Daoy (cell line): ENCODE measurements around the gene PADI1. TPM values are rescaled to one million over a fixed set of nuclear protein-coding genes. Genes with fewer than 3 reads are reported as not detected.

Source experiments
- DNase-seq: peaks from one replicate; pipeline ENCODE4 v3.0.0-alpha.2; 2015; ENCODE audit warnings: low read depth
- total RNA-seq: library from RNA; depleted of rRNA; stranded (reverse); fragments of >200 nt; shearing (Covaris generic); gene quantifications from 2 replicates; pipeline ENCODE4 v1.2.3, GENCODE V29; 2014

The PADI1 gene
- total RNA-seq, 1 experiment from 2014 or later = 2.5 TPM

DNA sequence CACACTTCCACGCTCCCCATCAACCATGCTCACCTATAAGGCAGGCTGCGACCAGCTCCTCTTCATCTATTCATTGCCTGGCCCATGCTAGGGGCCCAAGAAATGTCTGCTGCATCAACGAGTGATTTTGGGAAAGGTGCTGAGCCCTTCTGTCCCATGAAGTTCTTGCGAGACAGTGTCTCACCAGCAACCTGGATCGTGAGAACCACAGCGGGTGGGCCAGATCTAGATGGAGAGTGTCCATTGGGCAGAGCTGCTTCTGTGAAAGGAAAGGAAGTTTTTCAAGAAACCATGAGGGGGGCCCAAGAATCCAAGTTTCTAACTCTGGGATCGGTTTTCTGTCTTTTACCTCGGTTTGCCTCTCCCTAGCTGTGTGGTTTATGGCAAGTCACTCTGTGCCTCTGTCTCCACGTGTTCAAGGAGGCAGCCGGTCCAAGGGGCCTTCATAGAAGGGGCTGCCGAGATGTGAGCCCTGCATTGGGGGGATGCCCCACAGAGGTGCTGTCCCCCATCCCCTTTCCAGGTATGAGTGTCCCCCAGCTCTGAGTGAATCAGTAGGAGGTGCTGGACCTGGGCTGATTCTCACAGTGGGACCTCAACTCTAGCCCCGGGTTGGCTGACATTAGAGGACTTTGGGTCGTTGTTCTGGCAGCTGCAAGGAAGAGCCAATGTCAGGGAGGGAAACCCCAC is 8.3 kb upstream of the PADI1 start:
- no peak for DNase-seq

DNA sequence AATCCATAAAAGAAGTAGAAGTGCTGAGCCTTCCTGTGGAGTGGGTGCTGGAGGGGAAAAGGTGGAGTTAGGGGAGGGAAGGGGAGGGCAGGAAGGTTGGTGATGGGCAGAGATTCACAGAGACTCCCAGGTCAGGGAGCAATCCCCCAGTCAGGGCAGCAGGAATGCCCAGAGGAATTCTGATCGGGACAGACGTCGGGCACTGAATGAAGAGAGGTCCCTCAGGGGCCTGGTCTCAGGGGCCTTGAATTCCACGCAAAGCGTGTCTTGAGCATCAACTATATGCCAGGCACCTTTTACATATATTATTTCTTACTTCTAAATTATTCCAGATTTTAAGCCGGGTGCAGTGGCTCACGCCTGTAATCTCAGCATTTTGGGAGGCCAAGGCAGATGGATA is 7.2 kb upstream of the PADI1 start:
- no peak for DNase-seq

DNA sequence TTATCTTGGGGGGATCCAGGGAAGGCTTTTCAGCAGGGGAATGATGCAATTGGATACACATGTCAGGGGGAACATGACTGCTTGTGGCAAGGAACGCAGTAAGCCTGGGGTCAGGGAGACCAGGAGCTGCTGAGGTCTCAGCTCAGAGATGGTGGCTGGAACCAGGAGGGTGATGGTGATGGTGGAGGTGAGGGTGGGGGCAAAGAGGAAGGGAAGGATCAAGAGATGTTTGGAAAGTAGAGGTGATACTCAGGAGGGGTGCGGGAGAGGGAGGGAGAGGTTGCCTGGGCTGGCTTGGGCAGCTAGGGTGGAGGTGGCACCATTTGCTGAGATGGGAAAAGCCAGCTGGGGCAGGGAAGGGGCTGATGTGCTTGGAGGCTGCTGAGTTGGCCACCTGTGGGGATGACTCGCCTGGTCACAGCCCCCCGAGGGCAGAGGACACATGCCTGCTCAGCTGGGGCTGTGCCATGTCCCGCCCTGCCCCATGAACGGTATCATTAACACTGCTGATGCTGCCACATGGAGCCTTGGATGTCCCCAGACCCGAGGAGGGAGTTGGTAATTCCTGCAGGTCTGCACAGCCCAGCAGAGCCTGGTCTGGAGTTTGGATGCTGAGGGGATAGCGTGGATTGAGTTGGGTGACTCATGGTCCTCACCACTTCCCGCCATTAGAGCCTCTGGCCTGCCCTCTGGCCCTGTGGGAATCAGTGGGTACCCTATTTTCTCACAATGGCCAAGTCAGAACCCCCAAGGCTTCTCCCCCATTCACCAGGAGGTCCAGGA is 6.3 kb upstream of the PADI1 start:
- peak; percentile 63 for DNase-seq

DNA sequence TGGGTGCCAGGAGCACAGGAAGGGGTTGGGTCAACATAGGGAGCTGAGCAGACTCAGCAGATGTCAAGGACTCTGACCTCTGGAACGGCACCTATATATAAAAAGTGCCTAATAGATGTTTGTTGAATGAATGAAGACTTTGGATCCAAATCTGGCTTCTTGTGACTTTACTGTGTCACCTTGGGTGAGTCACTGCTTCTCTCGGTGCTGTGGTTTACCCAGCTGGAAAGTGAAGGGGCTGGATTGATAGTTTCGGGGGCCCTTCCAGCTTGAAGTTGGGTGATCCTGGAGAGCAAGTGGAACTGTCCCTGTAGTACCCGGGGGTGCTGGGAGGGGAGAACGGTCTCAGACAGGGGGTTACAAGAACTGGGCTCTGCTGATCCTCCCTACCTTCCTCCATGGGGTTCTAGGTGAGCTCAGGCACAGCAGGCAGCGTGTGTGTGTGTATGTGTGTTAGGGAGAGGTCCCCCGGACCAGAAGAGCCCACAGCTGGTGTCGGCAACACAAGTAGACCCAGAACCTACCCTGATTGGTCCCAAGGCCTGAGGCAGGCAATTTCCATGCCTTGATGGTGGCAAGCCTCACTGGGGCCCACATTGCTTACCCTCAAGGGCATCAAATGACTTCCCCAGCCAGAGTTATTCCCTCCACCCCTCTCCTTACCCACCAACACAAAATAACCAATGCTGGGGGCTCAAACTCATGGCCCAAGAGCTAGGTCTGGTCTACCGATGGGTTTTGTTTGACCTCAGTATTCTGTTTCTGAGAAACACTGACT is 5.5 kb upstream of the PADI1 start:
- peak; percentile 40 for DNase-seq

DNA sequence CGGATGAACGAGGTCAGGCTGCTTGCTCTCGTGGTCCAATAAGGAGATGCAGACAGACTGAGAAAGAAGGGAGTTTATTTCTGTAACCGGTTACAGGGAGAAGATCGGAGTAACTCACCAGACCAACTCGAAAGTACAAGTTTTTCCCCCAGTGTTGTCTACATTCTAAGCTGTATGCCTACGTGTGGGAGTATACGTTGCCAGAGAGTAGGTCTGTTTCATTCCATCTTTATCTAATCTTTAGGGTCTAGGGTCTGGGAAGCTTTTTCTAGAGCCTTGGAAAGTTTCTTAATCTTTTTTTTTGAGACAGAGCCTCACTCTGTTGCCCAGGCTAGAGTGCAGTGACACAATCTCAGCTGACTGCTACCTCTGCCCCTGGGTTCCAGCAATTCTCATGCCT is 4.7 kb upstream of the PADI1 start:
- no peak for DNase-seq

DNA sequence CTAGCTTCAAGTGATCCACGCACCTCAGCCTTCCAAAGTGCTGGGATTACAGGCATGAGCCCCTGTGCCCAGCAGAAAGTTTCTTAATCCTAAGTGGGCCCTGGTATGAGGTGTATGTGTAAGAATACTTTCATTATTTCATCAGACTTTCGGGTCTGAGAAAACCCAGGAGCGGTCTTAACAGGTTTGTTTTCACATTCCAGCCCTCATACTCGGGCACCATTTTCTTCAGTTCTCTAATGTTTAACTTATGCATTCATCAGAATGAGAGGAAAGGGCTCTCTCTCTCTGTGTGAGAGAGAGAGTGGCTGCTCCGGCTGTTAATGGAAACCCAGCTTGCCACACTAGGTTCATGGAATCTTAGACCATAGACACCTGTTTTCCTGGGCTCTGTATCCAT is 4.2 kb upstream of the PADI1 start:
- DNase-seq = no peak

DNA sequence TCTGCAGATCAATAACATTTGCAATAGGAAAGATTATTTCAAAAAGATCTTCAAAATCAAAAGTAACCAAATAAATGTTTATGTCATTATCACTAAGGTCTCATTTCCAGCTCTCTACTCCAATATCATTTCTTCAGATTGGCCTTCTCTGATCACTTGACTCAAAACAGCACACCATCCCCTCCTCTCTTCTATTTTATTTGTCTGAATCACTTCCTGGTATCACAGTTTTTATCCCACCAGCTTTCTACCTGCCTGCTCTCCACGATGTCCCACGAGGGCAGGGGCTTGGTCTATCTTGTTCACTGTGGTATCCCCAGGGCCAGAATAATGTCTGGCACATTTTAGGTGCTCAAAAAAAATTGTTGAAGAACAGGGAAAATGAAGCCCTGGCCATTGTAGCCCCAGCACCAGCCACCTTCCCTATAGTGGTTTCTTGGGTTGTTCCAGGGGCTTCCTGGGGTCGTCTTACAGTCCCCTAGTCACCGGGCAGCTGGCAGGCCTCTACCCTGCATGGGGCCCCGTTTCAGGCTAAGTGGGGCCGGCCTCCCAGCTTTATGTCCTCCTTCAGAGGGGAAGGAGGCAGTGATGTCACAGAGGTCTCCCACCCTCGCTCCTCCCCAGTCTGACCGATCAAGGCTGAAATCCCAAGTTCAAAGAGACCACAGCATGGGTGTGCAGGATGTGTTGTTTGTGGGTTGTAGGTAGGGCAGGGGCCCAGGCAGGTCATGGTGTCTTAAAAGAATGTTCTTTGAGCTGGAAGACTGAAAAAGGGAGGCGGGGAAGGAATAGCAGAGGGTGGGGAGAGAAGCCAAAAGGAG is 3.5 kb upstream of the PADI1 start:
- DNase-seq = no peak

DNA sequence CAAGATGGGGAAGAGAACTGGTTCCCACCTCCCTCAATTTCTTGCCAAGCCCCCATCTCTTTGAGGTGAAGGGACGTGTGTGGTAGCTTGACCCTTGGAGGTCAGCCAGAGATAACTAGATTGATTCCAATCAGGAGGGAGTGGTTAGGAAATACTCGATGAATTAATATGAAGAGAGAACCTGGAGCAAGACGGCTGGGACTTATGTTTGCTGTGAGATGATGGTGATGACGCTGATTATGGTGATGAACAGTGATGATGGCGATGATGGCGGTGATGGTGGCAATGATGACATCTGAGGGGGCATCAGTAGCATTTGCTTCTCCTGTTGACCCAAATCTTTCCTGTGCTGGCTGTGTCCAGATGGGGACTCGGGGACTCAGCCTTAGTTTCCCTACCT is 724 bp downstream of the PADI1 start:
- no peak for DNase-seq

DNA sequence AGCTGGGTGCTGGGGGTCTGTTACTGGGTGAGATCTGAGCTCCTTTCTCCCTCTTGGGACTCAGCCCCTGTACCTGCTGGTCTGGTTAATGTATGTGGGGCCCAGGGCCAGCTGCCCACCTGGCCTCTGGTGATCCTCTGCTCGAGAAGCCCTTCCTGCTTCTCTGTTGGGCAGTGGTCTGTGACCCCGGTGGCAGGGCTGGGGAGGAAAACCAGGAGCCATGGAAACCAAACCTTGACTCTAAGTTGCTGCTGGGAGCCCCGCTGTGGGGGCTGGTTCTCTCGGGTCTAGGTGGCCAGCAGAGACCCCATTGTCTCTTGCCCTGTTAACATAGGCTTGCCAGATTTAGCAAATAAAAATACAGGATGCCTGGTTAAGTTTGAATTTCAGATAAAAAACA is 1.3 kb downstream of the PADI1 start:
- no peak for DNase-seq

DNA sequence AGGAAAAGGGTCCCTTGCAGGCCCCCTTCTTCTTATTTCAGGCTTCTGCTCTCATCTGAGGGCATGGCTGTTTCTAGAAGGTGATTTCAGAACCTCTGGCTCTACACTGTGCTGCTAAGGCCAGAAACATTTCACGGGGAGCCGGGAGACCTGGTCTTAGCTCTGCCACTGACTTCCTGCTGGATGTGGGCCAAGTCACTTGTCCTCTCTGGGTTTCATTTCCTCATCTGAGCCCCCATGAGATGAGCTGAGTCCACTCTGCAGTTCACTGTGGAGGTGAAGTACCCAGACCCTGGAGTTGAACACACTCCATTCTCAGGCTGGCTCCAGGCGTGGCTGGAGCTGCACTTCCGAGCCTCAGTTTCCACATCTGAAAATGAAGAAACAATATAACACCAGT is 2.1 kb downstream of the PADI1 start:
- peak; percentile 49 for DNase-seq

DNA sequence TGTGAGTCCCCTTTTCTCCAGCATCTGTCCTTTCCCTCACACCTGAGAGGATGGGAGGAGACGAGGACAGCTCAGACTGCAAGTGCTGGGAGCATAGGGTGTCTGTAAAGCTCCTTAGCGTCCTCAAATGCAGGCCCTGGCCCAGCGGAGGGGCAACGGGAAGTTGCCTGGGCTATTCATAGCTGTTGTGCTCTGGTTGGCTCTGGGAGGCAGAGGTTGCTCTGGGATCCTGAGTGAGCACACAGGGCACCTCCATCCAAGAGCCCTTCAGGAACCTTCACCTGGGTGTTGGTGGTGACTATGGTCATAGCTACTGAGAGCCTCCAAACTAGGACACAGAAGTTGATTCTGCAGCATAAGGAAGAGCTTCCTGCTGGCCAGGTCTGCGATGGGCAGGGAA is 2.6 kb downstream of the PADI1 start:
- DNase-seq = no peak

DNA sequence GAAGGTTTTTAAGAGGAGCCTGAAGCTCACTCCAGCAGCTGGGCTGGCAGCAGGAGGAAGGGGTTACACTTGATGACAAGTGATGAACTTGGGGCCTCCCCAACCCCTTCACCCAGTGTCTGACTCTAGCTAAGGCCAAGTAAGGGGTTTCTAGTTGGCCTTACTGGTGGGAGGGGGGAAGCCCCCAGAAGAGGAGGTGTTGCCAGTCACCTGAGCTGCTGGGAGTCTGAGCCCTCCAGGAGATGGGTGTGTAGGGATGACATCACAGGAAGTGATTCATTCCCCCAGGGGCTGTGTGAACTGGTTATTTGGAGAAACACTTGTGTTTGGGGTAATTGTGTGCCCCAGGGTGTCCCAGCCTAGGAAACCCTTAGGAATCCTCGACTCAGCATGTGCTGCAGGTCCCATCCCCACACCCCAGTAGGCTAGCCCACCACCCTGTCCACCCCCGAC is 3.1 kb downstream of the PADI1 start:
- DNase-seq = peak; percentile 93

DNA sequence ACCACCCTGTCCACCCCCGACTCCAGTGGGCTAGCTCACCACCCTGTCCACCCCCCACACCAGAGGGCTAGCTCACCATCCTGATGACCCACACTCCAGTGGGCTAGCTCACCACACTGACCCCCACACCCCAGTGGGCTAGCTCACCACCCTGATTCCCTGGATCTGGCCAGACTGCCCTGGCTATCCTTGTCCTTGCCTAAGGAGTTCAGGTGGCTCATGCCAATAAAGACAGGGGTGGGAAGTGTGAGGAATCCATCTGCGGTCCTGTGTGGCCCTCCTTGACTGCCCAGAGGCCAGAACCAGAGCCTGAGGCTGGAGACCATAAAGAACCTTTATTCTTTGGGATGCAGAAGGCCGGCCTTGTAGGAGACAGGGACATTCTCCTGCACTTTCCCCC is 3.6 kb downstream of the PADI1 start:
- no peak for DNase-seq

DNA sequence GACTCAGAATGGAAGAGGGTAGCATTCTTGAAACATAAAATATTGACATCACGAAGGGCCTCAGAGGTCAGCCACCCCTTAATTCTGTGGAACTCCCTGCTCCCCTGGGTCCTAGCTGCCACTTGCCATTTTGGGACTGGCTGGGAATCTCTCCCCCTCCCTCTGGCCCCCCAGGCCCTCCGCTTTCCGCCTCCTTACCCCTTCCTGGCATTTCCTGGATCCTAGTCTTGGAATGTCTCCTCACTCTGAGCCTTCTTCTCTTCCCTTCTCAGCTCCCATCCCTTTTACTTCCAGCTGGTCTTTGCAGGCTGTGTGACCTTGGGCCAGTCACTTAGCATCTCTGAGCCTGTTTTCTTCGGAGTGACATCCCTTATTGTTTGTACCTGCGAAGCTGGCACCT is 4.5 kb downstream of the PADI1 start:
- DNase-seq = no peak

DNA sequence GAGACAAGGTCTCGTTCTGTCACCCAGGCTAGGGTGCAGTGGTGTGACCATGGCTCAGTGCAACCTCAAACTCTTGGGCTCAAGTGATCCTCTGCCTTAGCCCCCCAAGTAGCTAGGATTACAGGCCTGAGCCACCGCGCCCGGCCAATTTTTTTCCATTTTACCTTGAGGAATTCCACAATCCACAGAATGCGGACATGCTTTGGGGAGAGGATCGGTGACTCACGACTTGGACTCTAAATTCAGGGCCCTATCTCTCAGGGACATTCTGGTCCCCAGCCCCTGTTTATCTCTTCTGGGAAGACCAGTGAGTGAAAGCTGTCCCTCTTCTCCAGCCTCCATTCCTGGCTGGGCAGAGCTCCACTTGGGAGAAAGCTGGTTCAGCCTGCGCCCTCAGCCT is 5.2 kb downstream of the PADI1 start:
- DNase-seq = no peak

DNA sequence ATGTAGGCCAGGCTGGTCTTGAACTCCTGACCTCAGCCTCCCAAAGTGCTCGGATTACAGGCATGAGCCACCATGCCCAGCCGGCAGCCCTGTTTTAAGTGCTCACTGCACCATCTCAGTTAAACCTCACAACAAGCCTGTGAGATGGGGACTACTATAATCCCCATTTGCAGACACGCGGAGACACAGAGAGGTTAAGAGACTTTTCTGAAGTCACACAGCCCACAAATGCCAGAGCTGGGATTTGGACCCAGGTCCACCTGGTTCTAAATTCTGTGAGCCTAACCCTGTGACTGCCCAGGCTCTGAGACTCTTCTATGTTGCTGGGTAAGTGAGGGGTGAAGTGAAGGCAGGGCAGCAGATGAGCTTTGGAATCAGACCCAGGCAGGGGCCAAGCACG is 6.4 kb downstream of the PADI1 start:
- DNase-seq = no peak

DNA sequence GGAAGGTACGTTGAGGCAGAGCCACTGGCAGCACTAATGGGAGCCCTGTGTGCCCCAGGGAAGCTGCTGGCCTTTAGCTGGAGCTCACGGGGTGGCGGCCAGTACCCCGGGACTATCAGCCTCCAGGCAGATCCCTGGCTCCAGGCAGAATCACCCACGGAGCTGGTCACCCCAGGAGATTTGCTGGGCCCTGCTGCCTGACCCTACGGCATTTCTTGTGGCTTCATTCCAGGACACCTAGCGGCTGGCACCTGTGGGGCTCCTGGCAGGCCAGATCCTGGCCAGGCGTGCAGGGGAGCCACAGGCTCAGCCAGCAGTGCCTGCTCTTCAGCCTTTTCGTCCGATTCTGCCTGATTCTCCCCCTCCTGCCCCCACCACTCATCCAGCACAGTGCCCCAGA is 7.1 kb downstream of the PADI1 start:
- DNase-seq = no peak

DNA sequence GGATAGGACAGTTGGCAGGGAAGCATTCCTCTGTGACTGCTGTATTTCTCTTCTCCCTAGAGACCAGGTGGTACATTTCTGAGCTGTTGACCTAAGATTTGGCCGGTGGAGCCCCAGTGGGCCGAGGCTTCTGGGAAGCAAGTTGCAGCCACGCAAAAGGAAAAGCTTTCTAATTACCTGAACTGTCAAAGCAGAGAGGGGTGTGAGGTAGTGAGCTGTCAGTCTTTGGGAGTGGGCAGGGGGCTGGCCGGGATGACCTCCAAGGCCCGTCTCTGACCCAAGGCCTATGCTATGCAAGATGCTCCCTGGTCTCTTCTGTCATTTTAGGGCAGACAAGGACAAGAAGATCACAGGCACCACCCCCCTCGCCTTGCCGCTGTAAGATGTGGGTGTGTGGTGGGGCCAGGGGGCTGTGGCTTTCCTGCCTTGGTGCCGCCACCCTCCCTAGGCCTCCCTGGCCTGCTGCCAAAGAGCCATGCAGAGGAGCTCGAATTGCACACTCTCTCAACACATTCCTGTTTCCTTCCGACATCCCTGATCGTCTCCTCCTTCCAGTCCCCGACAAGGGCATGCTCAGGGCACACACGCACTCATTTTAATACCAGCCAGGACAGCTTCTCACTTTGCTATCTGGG is 7.7 kb downstream of the PADI1 start:
- peak; percentile 91 for DNase-seq

DNA sequence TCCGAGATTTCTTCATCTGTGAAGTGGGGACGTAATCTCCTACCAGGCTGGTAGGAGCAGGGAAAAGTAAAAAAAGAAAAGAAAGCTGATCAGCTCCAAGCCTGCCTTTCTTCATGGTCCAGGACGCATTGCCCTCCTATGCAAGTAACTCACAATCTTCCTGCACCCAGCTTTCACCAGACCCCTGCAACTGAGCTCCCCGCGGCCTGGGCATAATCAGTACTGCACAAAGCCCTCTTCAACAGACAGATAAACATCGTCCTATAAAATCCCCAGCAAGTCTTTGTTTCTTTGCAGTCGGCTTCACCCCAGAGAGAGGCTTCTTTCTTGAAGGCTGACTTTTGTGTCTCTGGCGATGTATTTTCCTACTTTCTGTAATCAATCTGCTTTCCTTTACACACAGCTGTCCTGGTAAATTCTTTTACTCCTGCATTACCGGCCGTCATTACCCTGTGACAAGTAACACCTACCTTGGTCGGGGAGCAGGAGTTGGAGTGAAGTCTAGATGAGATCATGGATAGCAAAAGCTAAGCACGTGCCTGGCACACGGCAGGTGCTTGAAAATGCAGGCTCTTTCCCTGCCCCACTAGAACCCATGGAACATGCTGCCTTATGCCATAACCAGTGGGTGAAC is 8.3 kb downstream of the PADI1 start:
- DNase-seq = no peak

DNA sequence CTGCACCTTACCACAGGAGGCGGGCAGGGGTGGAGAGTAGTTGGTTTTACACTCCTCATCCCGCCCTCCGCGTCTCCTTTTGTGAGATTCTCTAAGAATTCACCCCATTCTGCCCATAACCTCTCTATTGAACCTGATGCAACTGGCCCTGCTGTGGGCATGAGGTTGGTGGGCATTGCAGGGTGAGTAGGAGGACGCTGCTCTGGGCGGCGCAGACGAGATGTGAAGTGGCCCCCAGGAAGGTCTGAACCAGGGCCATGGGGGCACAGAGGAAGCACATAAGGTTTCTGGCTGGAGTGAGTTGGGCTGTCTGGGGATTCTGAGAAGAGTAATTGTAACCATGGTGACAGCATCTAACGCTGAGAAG is 8.8 kb downstream of the PADI1 start:
- no peak for DNase-seq
